ENCODE data around the gene HSD17B3. TPM values are rescaled to one million over a fixed set of nuclear protein-coding genes. Genes with fewer than 3 reads are reported as not detected.

Gene HSD17B3
- total RNA-seq, 1 donor from 2014 or later = not detected

DNA sequence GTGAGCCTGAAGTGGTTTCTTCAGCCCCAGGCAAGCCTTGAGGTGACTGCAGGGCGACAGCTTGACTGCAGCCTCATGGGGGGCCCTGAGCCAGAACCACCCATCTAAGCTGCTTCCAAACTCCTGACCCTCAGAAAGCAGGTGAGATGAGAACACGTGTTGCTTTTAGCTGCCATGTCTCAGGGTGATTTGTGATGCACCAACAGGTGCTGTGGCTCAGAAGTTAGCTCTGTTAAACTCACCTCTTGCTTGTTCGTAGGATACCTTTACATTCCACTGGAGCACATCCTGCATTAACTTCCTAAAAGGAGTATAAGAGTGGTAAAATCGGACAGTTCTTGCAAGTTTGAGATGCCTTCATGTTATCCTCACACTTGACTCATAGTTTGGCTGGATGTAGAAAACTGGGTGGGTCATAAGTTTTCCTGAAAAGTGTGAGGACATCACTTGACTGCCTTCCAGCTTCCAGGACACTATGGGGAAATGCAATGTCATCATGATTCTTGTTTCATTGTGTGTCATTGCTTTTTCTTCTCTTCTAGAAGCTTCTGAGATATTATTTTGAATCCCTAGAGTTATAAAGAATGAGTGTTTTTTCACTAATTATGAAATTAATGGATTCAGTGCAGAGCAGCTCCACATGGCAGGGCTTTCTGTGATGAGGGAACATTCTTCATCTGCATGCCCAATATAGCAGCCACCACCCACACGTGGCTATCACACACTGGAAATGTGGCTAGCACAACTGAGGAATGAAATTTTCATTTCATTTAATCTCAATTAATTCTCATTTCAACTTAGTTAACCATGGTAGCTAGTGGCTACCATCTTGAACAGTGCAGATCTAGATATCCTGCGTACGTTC lies 92.3 kb downstream of the HSD17B3 start:
- no peak for DNase-seq (ENCODE audit: low read depth)
- no peak overlapping the region for H3K4me3 ChIP-seq (ENCODE audit: low read depth, low read length)
- TF ChIP-seq, protein P1, sequence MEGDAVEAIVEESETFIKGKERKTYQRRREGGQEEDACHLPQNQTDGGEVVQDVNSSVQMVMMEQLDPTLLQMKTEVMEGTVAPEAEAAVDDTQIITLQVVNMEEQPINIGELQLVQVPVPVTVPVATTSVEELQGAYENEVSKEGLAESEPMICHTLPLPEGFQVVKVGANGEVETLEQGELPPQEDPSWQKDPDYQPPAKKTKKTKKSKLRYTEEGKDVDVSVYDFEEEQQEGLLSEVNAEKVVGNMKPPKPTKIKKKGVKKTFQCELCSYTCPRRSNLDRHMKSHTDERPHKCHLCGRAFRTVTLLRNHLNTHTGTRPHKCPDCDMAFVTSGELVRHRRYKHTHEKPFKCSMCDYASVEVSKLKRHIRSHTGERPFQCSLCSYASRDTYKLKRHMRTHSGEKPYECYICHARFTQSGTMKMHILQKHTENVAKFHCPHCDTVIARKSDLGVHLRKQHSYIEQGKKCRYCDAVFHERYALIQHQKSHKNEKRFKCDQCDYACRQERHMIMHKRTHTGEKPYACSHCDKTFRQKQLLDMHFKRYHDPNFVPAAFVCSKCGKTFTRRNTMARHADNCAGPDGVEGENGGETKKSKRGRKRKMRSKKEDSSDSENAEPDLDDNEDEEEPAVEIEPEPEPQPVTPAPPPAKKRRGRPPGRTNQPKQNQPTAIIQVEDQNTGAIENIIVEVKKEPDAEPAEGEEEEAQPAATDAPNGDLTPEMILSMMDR (conservative IDR thresholded peaks at IDR 0.05; ENCODE audit: low read depth, low read length) = no peak

DNA sequence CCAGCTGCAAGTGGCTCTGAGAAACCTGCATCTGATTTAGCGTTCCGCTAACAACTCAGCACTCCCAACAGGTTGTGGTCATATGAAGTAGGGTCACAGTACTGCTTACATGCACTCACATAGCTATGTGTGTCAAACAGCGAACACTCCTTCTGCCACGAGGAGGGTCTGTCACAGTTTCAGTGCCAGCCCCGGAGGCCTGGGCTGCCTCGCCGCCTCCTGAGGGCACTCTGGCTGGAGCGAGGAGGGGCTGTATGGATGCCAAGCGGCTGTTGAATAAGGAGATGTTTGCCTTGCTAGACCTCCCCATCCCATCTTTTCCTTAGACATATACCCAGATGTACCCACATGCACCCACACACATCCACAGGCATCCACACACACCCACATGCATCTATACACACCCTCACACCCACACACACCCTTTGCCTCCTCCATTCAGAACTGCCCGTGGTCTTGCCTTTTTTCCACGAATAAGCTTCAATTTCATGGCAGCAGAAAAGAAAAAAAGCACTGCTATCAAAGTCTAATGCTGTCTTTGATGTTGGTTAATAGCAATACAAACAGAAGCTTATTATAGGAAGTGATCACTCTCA lies 95.7 kb downstream of the HSD17B3 start:
- TF ChIP-seq, protein P1 (conservative IDR thresholded peaks at IDR 0.05; ENCODE audit: low read depth, low read length) = no peak
- H3K4me3 ChIP-seq (ENCODE audit: low read depth, low read length) = no peak overlapping the region
- no peak for DNase-seq (ENCODE audit: low read depth)

DNA sequence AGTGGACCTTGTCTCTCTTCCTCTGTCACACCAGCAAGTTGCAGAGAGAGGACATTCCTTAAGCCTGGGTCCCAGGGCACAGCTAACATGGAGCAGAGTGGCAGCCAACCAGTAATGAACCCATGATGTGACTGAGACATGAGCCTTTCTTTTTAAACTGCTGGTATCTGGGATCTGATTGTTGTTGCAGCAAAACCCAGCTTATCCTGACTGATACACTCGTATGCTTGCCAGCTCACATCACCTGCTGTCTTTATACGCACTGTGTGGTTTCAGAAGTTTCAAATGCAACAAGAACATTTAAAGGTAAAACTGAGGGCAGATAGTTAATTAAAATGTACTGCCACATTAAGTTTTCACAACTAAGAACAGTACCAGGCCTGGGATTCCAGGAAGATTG lies 97.1 kb downstream of the HSD17B3 start:
- DNase-seq (ENCODE audit: low read depth) = no peak
- no peak overlapping the region for H3K4me3 ChIP-seq (ENCODE audit: low read depth, low read length)
- TF ChIP-seq, protein P1 (conservative IDR thresholded peaks at IDR 0.05; ENCODE audit: low read depth, low read length) = no peak

DNA sequence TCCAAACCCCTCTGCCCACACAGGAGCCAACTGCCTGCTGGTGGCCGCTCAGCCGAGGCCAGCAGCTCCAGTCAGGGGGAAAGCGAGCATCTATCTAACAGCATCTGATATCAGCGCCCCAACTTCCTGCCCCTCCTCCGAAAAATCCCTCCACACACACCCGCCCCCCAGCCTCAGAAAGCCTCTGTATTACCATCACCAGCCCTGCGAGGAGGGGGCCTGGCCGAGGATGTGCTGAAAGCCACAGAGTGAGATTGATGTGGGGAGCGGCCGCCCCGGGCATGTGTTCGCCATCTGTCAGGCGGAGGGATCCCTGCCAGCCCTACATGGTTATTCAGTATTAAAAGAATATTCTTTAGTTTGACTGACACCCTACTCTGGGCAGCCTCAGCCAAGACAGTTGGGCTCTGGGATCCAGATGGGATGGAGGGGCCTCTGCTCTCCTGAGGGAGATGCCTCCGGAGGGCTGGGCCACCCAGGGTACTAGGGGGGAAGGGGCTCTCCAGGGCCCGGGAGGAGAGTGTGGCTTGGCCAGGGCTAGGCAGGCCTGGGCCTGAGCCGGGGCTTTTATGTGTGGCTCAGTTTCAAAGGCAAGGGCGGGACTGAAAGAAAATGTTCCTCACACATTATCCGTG lies 98.0 kb downstream of the HSD17B3 start:
- TF ChIP-seq, protein P1 (conservative IDR thresholded peaks at IDR 0.05; ENCODE audit: low read depth, low read length) = no peak
- no peak overlapping the region for H3K4me3 ChIP-seq (ENCODE audit: low read depth, low read length)
- DNase-seq (ENCODE audit: low read depth) = no peak

DNA sequence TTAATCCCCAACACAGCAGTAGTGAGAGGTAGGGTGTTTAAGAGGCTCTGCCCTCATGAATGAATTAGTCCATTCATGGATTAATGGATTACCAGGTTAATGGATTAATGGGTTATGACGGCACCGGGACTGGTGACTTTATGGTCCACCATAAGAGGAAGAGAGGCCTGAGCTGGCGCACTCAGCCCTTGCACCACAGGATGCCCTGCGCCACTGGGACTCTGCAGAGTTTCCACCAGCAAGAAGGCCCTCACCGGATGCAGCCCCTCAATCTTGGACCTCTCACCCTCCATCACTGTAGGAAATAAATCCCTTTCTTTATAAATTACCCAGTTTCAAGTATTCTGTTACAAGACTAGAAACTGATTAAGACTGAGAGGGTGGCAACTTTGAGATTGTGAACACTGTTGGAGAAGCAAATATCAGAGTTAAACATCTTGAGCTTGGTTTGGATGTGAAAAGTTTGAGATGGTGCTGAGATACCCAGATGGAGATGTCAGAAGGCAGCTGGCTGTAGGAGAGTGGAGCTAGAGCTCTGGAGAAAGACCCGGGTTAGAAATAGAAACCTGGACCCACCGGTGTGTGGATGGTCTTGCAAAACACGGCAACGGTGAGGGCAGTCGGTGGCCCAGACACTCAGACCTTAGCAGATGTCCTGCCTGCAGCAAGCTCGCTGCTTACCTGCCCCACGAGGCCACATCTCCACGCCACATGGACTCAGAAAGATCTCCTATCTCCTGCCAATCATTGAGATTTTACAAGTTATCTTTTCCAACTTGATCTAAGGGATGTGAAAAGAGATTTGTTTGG lies 98.8 kb downstream of the HSD17B3 start:
- TF ChIP-seq, protein P1 (conservative IDR thresholded peaks at IDR 0.05; ENCODE audit: low read depth, low read length) = no peak
- no peak for DNase-seq (ENCODE audit: low read depth)
- no peak overlapping the region for H3K4me3 ChIP-seq (ENCODE audit: low read depth, low read length)

DNA sequence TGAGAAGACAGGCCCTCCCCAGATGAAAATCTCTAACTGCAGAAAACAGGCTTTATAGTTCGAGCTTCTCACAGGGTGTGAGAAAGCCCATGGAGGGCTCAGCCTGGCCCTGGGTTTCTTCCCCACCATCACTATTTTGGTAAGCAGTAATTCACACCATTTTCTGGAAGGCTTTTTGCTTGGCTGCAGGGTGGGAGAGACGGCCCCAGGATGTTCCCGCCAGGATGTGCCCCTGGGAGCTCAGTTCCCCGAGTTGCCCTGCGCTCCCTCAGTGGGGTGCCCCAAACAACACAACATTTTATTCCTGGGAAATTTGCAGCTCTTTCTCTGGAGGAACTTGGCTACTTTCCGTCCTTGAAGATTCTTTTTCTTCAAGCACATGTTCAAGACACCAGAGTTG lies 100.8 kb downstream of the HSD17B3 start:
- TF ChIP-seq, protein P1 (conservative IDR thresholded peaks at IDR 0.05; ENCODE audit: low read depth, low read length) = no peak
- no peak for DNase-seq (ENCODE audit: low read depth)
- H3K4me3 ChIP-seq (ENCODE audit: low read depth, low read length) = no peak overlapping the region

All from epithelial cell of proximal tubule (primary cell).